WTC11 (cell line): ENCODE measurements around the gene UNG.

Experiments
- CREM ChIP-seq: sonication (generic); formaldehyde crosslinking; IDR thresholded peaks from 2 replicates; pipeline ENCODE4 v1.8.1; 2022; ENCODE audit warnings: mild to moderate bottlenecking, missing genetic modification reagents, moderate library complexity
- CTCF ChIP-seq: fragments of 200-600 bp; IDR thresholded peaks from 2 replicates; pipeline ENCODE4 v1.8.0; 2022; ENCODE audit warnings: antibody characterized with exemption
- GABPB1 ChIP-seq: sonication (generic); formaldehyde crosslinking; IDR thresholded peaks from 2 replicates; pipeline ENCODE4 v1.8.1; 2023; ENCODE audit warnings: mild to moderate bottlenecking, missing genetic modification reagents
- HMGXB4 ChIP-seq: sonication (generic); formaldehyde crosslinking; IDR thresholded peaks from 2 replicates; pipeline ENCODE4 v1.8.1; 2023; ENCODE audit warnings: mild to moderate bottlenecking, moderate library complexity, missing genetic modification reagents
- SP1 ChIP-seq: sonication (generic); formaldehyde crosslinking; conservative IDR thresholded peaks from 2 replicates; pipeline ENCODE4 v1.8.1; 2022; ENCODE audit warnings: missing genetic modification reagents
- ZNF512 ChIP-seq: sonication (generic); formaldehyde crosslinking; IDR thresholded peaks from 2 replicates; pipeline ENCODE4 v1.8.1; 2022; ENCODE audit warnings: missing genetic modification reagents, borderline replicate concordance

GRCh38 chr12:109053382-109054123, 43.8 kb upstream of the UNG start:
- TF ChIP-seq CTCF (no peak), GABPB1 (CRISPR knock-in tag) (no peak), SP1 (no peak), HMGXB4 (CRISPR knock-in tag) (no peak), CREM (CRISPR knock-in tag) (no peak), ZNF512 (CRISPR knock-in tag) (no peak)
